Renal cortical epithelial cell (primary cell): ENCODE results near the gene ADAMTS19. TPM values are rescaled to one million over a fixed set of nuclear protein-coding genes. Genes with fewer than 3 reads are reported as not detected.

Source experiments
- DNase-seq: peaks from one replicate; pipeline ENCODE4 v3.0.0-alpha.2; 2011; ENCODE audit warnings: low read depth
- total RNA-seq: library from RNA; depleted of rRNA; stranded (reverse); fragments of >200 nt; gene quantifications from 2 replicates; pipeline ENCODE4 v1.2.3, GENCODE V29; 2014

ADAMTS19 gene
- total RNA-seq, 1 donor from 2014 or later = 0.30 TPM

GRCh38 chr5:129465776-129466344 lies 5.8 kb downstream of the ADAMTS19 start:
- DNase-seq = no peak

GRCh38 chr5:129474544-129474943 lies 14.4 kb downstream of the ADAMTS19 start:
- DNase-seq = no peak

GRCh38 chr5:129476751-129477150 lies 16.7 kb downstream of the ADAMTS19 start:
- DNase-seq = no peak

GRCh38 chr5:129477532-129477931 lies 17.4 kb downstream of the ADAMTS19 start:
- DNase-seq = no peak

GRCh38 chr5:129481161-129481560 lies 21.1 kb downstream of the ADAMTS19 start:
- no peak for DNase-seq

GRCh38 chr5:129496421-129496820 lies 36.3 kb downstream of the ADAMTS19 start:
- no peak for DNase-seq

GRCh38 chr5:129496864-129497595 lies 36.9 kb downstream of the ADAMTS19 start:
- no peak for DNase-seq

- DNase-seq = no peak
Measured at GRCh38 chr5:129499208-129499852, 39.2 kb downstream of the ADAMTS19 start.

GRCh38 chr5:129500101-129500500 lies 40.0 kb downstream of the ADAMTS19 start:
- DNase-seq = no peak

- DNase-seq = peak; percentile 87
Measured at GRCh38 chr5:129506086-129506485, 46.0 kb downstream of the ADAMTS19 start.

- DNase-seq = no peak
Measured at GRCh38 chr5:129506950-129507349, 46.9 kb downstream of the ADAMTS19 start.

- DNase-seq = no peak
Measured at GRCh38 chr5:129507527-129507926, 47.4 kb downstream of the ADAMTS19 start.

GRCh38 chr5:129508606-129509005 lies 48.5 kb downstream of the ADAMTS19 start:
- DNase-seq = no peak

- no peak for DNase-seq
Measured at GRCh38 chr5:129509363-129509975, 49.4 kb downstream of the ADAMTS19 start.

- peak; percentile 51 for DNase-seq
Measured at GRCh38 chr5:129511291-129511690, 51.2 kb downstream of the ADAMTS19 start.

- DNase-seq = no peak
Measured at GRCh38 chr5:129541051-129541450, 81.0 kb downstream of the ADAMTS19 start.

GRCh38 chr5:129541648-129542251 lies 81.7 kb downstream of the ADAMTS19 start:
- peak; percentile 19 for DNase-seq

- no peak for DNase-seq
Measured at GRCh38 chr5:129547137-129547536, 87.0 kb downstream of the ADAMTS19 start.

GRCh38 chr5:129554134-129554904 lies 94.2 kb downstream of the ADAMTS19 start:
- DNase-seq = no peak

- peak; percentile 71 for DNase-seq
Measured at GRCh38 chr5:129563585-129563984, 103.5 kb downstream of the ADAMTS19 start.

- peak; percentile 70 for DNase-seq
Measured at GRCh38 chr5:129569295-129569694, 109.2 kb downstream of the ADAMTS19 start.
